ENCODE results near the gene SLC25A47.
"Not testable (repeated sequence)": the region's sequence is repeated elsewhere in the genome, so short reads cannot be mapped to it uniquely, and the experiment has no call there.

The SLC25A47 gene

DNA sequence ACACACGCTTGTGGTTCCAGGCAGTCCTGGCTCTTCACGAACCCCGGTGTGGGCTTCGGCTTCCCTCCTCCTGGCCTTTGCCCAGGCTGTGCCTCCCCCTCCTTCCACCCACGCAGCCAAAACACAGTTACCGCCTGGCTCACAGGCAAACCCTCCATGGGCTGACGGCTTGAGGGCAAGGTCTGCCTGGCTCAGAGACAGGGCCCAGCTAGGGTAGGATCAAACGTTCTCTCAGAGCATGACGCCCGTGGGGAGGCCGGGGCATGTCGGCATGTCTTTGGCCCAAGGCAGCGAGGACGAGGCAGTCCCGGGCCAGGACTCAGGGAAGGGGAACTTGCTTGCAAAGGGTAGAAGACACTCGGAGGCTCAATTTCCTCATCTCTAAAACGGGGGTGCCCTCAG is 2.1 kb downstream of the SLC25A47 start:
- no peak for DNase-seq (ENCODE audit: low read depth)

DNA sequence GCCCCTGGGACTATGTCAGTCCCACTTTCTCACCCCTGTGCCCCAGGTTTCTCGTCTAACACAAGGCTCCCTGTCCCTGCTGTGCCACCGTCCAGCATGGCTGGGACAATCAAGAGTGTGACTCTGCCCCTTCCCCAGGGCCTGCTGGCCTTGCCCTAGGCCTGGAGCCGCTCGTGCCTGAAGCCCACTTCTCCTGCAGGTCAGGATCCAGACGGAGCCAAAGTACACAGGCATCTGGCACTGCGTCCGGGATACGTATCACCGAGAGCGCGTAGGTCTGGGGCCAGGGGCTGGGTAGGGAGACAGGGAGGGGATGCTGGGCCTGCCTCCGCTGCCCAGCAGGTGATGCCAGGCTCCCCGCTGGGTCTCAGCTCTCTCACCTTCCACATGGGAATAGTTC is 2.8 kb downstream of the SLC25A47 start:
- no peak for DNase-seq (ENCODE audit: low read depth)

DNA sequence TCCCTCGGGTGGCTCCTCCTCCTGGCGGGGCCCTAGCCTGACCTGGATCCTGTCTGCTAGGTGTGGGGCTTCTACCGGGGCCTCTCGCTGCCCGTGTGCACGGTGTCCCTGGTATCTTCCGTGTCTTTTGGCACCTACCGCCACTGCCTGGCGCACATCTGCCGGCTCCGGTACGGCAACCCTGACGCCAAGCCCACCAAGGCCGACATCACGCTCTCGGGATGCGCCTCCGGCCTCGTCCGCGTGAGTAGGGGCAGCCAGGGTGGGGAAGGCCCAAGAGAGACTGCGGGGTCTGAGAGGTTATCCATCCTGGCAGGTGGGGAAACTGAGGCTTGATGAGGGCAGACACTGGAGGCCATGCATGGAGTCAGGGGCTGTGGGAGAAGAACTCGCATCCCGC is 4.0 kb downstream of the SLC25A47 start:
- no peak for DNase-seq (ENCODE audit: low read depth)

DNA sequence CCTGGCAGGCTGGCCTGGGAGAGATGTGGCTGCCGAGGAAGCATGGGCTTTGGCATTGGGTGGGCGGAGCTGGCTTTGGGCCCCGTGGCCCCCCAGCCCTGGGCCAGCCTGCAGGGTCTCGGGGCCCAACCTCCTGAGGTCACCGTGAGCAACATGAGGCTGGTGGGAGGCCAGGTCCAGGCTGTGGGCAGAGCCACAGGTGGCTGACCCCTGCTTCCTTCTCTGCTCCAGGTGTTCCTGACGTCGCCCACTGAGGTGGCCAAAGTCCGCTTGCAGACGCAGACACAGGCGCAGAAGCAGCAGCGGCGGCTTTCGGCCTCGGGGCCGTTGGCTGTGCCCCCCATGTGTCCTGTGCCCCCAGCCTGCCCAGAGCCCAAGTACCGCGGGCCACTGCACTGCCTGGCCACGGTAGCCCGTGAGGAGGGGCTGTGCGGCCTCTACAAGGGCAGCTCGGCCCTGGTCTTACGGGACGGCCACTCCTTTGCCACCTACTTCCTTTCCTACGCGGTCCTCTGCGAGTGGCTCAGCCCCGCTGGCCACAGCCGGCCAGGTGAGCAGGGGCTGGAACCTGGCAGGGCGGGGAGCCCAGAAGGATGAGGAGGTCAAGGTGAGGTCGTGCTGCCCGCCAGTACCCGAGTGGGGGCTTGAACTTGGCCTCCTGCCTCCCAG is 5.5 kb downstream of the SLC25A47 start:
- DNase-seq (ENCODE audit: low read depth): no peak

DNA sequence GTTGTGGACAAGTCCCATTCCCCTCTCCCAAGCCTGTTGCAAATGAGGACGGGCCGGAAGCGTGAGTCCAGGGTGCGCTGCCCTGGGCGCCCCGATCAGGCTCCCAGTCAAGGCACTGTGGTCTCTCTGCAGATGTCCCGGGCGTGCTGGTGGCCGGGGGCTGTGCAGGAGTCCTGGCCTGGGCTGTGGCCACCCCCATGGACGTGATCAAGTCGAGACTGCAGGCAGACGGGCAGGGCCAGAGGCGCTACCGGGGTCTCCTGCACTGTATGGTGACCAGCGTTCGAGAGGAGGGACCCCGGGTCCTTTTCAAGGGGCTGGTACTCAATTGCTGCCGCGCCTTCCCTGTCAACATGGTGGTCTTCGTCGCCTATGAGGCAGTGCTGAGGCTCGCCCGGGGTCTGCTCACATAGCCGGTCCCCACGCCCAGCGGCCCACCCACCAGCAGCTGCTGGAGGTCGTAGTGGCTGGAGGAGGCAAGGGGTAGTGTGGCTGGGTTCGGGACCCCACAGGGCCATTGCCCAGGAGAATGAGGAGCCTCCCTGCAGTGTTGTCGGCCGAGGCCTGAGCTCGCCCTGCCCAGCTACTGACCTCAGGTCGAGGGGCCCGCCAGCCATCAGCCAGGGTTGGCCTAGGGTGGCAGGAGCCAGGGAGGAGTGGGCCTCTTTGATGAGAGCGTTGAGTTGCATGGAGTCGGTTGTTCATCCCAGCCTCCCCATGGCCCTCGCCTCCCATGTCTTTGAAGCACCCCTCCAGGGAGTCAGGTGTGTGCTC is 6.3 kb downstream of the SLC25A47 start:
- DNase-seq (ENCODE audit: low read depth): no peak

DNA sequence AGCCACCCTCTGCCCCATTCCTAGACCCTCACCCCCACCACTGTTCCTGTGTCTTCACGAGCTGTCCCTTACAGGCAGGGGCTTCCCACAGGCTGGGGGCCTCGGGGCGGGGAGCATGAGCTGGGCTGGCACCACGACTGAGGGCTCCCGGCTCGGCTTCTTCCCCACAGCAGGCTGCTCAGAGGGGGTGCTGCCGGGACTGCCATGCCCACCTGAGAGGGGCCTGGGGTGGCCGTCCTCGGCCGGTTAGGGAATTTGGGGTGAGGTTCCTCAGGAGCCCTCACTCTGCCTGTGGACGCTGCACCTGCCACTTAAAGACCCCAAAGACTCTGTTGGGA is 6.8 kb downstream of the SLC25A47 start:
- no peak for DNase-seq (ENCODE audit: low read depth)

DNA sequence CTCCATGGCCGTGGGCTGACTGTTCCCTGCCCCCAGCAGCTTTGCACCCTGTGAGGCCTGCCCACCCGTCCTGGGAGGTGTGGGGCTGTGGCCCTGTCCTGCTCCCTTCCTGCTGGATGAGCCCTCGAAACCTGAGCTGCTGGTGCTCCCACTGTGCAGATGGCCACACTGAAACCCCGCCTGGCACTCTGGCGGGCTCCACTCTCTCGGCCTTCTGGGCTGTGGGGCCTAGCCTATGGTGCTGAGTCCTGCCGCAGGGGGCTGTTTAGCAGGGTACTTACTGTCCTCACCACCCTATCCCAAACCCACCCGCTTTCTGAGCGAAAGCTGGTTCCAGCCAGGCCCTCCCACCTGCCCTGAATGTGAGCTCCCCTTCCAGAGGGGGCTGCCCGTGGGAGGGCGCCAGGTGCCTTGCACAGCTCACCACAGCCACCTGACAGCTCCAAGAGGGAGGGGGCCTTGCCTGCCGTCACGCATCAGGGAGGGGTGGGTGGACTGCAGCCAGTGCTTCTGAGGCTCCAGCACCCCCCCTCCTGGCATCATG is 7.3 kb downstream of the SLC25A47 start:
- no peak for DNase-seq (ENCODE audit: low read depth)

DNA sequence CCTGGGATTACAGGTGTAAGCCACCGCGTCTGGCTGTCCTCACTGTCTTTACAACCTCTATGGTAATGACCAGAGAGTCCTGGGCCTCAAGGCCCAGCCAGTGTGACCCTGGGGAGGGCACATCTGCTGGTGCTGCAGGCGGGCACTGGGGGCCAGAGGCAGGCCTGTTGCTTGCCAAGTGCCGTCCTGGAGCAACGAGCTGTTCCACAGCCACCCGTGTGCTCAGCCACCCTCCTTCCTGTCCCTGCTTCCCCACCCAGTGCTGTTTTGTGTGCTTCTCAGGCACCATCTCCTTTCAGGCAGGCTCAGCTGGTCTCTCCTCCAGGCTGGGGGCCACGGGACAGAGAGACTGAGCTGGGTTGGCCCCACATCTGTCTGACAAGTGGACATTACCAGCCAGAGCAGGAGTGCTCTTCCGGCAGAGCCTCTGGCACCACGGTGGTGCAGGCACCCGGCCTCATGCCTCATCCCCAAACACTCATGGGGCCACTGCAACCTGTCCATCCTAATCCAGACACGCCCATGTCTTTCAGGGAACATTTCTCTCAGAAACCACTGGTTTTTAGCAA is 9.0 kb downstream of the SLC25A47 start:
- DNase-seq (ENCODE audit: low read depth): no peak

DNA sequence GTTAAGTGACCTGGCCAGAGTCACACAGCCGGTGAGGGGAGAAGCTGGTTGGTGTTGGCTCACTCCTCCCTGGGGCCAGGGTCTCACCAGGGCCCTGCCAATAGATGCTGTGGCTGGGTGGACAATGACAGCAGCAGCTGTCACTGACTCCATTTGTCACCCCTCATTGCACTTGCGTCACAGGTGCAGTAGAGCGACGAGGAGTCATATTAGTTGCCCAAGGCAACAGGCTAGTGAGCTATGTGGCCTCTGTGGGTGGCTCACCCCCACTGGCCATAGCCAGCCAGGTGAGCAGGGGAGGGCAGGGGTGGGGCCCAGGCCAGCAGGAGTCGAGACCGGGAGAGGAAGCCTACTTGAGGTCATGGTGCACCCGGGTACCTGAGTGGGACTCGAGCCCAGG is 9.7 kb downstream of the SLC25A47 start:
- DNase-seq (ENCODE audit: low read depth): no peak

DNA sequence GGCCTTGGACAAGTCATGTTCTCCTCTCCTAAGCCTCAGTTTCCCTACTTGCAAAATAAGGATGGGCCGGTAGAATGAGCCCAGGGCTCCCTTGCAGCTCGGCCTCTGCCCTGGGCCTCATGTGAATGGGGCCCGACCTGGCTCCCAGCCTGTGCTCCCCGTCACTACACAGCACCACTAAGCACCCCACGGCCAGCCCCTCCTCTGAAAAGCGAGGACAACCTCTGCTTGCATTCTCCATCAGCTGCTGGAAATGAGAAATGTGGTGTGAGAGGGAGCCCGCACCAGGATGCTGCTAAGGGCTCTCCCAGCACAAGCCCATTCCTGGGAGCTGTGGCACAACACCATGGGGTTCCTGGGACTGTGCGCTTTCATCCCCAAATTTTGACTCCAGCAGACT is 10.2 kb downstream of the SLC25A47 start:
- no peak for DNase-seq (ENCODE audit: low read depth)

DNA sequence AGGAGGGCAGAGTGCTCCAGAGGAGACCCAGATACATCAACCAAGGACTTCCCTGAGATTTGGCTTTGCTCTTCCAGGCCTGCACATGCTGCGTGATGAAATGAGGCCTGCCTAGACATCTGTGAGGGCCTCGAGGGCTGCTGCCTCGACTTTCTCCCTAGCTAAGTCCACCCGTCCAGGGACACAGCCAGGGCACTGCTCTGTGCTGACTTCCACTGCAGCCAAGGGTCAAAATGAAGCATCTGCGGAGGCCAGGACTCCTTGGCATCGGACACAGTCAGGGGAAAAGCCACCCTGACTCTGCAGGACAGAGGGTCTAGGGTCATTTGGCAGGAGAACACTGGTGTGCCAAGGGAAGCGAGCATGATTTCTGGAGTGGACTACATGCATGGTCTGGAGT is 10.7 kb downstream of the SLC25A47 start:
- DNase-seq (ENCODE audit: low read depth): no peak

DNA sequence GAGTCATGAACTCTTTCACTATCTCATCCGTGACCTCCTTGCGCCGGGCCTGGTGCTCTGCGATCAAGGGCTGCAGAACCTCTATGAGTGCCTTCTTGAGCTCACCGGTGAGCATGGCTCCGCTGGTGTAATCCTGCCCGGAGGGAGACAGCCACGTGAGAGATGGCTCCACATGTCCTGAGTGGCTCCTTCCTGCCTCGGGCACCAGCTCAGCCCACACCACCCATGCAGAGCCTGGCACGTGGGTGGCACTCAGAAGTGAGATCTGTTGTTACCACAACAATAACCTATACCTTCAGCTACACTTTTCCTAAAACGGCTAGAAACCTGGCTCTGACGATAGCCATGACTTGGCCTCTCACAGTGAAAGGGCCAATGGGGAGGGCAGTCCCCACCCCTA is 11.8 kb downstream of the SLC25A47 start:
- DNase-seq (ENCODE audit: low read depth): no peak

DNA sequence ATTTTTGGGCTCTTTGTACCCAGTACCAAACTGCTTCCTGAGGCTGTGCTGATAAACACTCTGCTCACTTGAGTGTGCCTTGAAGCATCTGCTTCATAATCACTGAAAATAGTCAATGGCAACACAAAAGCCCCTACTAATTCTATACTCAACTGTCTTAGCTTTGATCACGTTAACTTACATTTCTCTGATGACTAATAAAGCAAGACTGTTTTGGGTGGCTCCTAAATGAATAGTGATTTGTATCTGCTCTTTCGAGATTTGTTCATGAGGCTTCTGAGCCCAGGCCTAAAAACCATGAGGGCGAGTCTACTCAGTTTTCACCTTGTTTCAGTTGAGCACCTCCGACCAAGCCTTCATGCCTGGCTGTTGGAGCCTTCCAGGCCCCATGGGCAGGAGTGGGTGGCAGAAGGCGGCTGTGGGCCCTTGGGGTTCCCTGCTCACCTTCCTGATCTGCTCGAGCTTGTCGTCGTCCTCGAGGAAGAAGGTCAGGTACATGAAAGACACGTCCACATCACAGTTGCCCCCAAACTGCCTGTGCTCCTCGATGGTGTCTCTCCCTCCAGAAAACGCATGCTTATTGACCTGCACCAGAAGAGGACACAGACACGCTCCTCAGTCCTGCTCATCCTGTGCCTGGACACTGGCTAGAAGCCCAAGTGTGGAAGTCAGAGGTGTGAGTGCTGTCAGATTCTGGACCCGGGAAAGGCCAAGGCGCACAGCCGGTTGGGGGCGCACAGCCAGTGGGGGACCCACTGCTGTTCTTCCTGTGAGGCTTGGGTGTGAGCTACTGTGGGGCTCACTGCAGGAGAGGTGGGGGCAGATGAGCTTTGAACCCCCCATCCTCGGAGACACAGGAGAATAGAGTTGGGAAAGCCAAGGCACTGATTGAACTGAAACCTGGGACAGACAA is 13.7 kb downstream of the SLC25A47 start:
- no peak for DNase-seq (ENCODE audit: low read depth)

DNA sequence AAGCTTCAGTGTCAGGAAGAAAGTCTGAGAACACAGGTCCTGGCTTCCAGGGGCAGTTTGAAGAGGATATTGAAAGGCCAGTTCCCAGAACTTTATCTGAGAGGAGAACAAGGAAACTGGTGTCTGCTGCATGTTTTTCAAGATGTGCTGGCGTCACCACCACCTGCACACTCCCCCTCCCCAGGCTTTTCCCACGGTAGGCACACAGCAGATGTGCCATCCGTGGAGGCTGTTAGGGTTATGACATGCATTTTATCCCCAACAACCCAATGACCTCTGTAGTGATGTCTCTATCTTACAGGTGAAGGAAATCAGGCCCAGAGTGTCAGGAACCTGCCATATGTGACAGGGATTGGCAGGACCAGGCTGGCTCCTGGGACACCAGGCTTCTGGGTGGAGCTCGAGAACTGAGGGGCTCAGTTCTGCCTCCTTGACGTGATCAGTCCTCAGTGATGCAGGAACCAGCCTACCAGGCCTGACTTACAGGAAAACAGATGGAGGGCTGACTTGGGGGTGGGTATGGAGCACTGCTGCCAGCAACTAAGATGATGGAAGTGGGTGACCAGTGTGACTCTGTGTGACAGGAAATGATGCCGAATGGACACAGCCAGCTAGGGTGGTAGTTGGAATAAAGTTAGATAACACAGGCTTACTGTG is 16.8 kb downstream of the SLC25A47 start:
- no peak for DNase-seq (ENCODE audit: low read depth)

DNA sequence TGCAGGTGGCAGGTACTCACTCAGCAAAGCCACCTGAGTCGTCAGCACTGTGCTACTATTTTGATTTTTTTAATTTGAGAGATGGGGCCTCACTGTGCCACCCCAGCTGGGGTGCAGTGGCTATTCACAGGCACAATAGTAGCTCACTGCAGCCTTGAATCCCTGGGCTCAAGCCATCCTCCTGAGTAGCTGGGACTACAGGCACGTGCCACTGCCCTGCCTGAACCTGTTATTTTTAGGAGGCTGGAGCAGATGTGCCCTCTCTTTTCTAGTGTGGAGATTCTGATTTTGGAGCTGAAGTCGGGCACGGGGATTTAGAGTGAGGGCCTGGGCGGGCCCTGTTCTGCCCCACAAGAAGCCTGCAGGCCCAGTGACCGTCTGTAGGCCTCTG is 17.3 kb downstream of the SLC25A47 start:
- no peak for DNase-seq (ENCODE audit: low read depth)

DNA sequence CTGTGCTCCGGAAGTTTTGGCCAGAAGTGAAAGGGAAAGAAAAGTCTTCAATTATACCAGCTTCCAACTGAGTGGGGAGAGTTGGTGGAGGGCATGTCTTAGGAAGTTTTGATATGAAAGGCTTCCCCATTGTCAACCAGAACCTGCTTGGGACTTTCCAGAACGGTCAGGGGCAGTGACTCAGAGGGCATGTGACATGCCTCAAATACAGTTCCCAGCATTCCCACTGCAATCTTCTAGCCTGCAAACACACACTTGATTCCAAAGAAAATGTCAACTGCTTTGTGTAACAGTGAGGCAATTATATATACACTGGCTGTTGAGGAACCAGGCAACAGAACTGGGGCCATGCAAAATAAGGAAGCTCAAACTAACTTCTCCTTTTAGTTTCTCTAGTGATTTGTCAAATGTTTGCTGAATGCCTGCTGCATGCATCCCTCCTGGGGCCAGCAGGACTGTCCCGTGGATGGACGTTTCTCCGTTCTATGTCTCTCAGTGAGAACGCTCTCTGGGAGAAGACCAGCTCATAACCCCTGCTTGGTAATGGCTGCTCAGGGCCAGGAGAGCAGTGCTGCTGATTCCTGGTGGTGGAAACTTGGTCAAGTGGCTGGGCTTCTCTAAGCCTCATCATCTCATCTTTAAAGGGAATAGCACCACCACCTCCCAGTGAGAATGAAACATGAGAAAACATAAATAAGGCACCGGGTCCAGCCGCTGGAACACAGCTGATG is 18.3 kb downstream of the SLC25A47 start:
- peak; percentile 18 for DNase-seq (ENCODE audit: low read depth)

DNA sequence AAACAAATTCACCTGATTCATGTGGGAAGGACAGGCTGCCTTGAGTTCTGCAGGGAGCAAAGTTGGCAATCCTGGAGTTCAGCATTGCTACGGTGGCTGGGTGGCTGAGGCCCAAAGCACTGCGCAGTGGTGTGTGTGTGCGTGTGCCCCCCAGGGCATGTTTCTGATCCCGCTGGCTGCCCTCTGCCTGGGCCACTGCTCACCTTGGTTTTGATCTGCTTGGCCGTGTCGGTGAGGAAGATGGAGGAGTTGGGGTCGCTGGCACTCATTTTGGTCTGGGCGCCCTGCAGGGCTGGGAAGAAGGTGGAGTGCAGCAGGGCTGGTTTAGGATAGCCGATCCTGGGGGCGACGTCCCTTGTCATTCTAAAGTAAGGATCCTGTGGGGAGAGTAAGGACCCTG is 19.1 kb downstream of the SLC25A47 start:
- no peak for DNase-seq (ENCODE audit: low read depth)

DNA sequence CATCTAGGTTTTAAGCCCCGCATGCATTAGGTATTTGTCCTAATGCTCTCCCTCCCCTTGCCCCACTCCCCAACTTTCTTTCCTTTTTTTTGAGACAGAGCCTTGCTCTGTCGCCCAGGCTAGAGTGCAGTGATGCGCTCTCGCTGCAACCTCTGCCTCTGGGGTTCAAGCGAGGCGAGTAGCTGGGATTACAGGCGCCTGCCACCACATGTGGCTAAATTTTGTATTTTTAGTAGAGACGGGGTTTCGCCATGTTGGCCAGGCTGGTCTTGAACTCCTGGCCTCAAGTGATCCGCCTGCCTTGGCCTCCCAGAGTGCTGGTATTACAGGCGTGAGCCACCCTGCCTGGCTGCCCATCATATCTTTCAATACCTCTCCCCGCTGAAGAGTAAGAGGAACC is 19.7 kb downstream of the SLC25A47 start:
- not testable (repeated sequence) for DNase-seq (ENCODE audit: low read depth)

DNA sequence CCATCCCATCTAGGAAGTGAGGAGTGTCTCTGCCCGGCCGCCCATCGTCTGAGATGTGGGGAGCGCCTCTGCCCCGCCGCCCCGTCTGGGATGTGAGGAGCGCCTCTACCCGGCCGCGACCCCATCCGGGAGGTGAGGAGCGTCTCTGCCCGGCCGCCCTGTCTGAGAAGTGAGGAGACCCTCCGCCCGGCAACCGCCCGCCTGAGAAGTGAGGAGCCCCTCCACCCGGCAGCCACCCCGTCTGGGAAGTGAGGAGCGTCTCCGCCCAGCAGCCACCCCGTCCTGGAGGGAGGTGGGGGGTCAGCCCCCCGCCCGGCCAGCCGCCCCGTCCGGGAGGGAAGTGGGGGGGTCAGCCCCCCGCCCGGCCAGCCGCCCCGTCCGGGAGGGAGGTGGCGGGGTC is 21.5 kb downstream of the SLC25A47 start:
- DNase-seq (ENCODE audit: low read depth): not testable (repeated sequence)

DNA sequence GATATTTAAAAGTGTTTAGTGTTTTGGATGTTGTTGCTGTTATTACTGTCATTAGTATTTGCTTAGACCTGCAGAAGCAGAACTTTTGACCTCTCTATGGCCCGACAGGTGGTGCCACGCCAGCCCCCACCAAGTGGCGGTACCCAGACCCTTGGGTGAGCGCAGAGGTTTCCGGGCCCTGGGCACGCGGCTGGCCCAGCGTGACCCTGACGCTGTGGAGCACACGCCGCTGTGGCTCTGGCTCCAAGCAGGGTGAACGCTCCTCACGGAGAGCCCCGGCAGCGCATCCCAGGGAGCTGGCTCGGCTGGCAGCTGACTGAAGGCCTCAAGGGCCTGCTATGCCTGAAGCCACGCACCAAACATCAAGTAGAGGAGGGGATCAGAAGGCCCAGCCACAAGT is 22.6 kb downstream of the SLC25A47 start:
- no peak for DNase-seq (ENCODE audit: low read depth)

Measured in HS-5 (cell line).